ENCODE results near the gene FYB1. TPM values are rescaled to one million over a fixed set of nuclear protein-coding genes. Genes with fewer than 3 reads are reported as not detected.

The FYB1 gene
- total RNA-seq, 1 experiment from 2014 or later = 1.1 TPM

DNA sequence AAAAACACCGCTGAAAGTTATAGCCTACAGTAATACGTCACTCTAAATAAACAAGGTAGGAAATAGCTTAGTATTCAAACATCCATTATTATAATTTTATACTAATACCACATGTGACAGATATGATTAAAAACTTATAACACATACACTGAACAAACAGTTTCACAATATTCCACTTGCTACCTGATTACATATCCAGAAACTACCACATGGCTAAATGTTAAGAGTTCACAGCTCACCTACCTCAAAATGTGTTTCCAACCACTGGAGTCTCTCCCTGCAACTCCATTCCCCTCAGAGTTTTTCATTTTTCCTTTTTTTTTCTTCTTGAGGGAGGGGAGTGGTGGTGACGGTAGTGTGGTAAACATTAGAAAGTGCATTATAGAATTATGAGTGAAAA is 157.3 kb downstream of the FYB1 start:
- H3K79me2 ChIP-seq (ENCODE audit: low read length) = peaks cover 92% of the 10 kb centered on the region
- H3K4me1 ChIP-seq (ENCODE audit: insufficient read depth, low read length) = 0 out of 2 replicates have a peak, but pooled peaks cover 5% of the 10 kb centered on the region
- BruUV-seq (replicated peaks) = no TSS peak
- H3K9ac ChIP-seq (ENCODE audit: low read length) = no peak overlapping the region
- no peak overlapping the region for H3K4me3 ChIP-seq (ENCODE audit: low read length)
- DNase-seq (no peak), ATAC-seq (no peak)
- no peak overlapping the region for H3K4me2 ChIP-seq (ENCODE audit: low read length)
- TF ChIP-seq EZH2 (IDR thresholded peaks at IDR 0.05; ENCODE audit: low read length, unreplicated experiment) (no peak), EZH2phosphoT487 (IDR thresholded peaks at IDR 0.05; ENCODE audit: borderline replicate concordance, low read length) (no peak)
- TF ChIP-seq, protein P1, sequence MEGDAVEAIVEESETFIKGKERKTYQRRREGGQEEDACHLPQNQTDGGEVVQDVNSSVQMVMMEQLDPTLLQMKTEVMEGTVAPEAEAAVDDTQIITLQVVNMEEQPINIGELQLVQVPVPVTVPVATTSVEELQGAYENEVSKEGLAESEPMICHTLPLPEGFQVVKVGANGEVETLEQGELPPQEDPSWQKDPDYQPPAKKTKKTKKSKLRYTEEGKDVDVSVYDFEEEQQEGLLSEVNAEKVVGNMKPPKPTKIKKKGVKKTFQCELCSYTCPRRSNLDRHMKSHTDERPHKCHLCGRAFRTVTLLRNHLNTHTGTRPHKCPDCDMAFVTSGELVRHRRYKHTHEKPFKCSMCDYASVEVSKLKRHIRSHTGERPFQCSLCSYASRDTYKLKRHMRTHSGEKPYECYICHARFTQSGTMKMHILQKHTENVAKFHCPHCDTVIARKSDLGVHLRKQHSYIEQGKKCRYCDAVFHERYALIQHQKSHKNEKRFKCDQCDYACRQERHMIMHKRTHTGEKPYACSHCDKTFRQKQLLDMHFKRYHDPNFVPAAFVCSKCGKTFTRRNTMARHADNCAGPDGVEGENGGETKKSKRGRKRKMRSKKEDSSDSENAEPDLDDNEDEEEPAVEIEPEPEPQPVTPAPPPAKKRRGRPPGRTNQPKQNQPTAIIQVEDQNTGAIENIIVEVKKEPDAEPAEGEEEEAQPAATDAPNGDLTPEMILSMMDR (conservative IDR thresholded peaks at IDR 0.05; ENCODE audit: low read depth, low read length) = no peak
- no peak overlapping the region for H2AFZ ChIP-seq (ENCODE audit: low read length)
- H3K27me3 ChIP-seq (ENCODE audit: low read length) = no peaks in the 10 kb centered on the region
- H3K27ac ChIP-seq (ENCODE audit: low read length) = no peak overlapping the region
- H3F3A ChIP-seq (ENCODE audit: low read length, unreplicated experiment) = no peaks in the 10 kb centered on the region
- ChIA-PET CTCF (no interaction called here), POLR2A (ENCODE audit: unreplicated experiment) (no interaction called here)
- no peaks in the 10 kb centered on the region for H3K9me3 ChIP-seq (ENCODE audit: low read length)
- intact Hi-C loops (cut with micrococcal nuclease) = loop anchor here (5.0 kb wide), 1 partner anchor 45 kb away; no protein-coding TSS in a partner anchor
- H3K9me2 ChIP-seq (replicated peaks; ENCODE audit: low read length) = no peaks in the 10 kb centered on the region
- H4K20me1 ChIP-seq (ENCODE audit: low read length) = peaks cover 4% of the 10 kb centered on the region; the same call in 1 of the 2 replicates
- peaks cover 20% of the 10 kb centered on the region for H3K36me3 ChIP-seq (ENCODE audit: low read depth, low read length)

DNA sequence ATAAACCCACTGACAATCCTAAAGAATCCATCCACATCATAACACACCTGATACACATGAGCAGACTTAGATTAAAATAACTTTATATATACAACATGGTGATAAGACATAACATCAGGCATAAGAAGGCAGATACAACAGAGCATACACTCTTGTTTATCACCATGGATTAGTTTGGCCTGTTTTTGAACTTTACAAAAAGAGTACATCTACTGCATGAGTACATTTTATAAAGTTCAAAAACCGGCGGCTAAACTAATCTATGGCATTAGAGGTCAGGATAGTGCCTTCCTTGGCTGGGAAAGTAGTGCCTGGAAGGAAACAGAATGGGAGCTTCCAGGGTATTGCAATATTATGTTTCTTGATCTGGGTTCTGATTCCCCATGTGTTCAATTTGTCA is 160.3 kb downstream of the FYB1 start:
- TF ChIP-seq, protein P1 (conservative IDR thresholded peaks at IDR 0.05; ENCODE audit: low read depth, low read length) = no peak
- TF ChIP-seq EZH2phosphoT487 (IDR thresholded peaks at IDR 0.05; ENCODE audit: borderline replicate concordance, low read length) (no peak), EZH2 (IDR thresholded peaks at IDR 0.05; ENCODE audit: low read length, unreplicated experiment) (no peak)
- Histone ChIP-seq H4K20me1 (ENCODE audit: low read length) (peaks cover 13% of the 10 kb centered on the region; the same call in 1 of the 2 replicates), H3K27ac (ENCODE audit: low read length) (no peak overlapping the region), H3K9me3 (ENCODE audit: low read length) (no peaks in the 10 kb centered on the region), H3K79me2 (ENCODE audit: low read length) (peaks cover 87% of the 10 kb centered on the region), H3K4me3 (ENCODE audit: low read length) (no peak overlapping the region), H3K4me2 (ENCODE audit: low read length) (no peak overlapping the region), H3F3A (ENCODE audit: low read length, unreplicated experiment) (no peaks in the 10 kb centered on the region), H2AFZ (ENCODE audit: low read length) (no peak overlapping the region), H3K9ac (ENCODE audit: low read length) (no peak overlapping the region), H3K9me2 (replicated peaks; ENCODE audit: low read length) (no peaks in the 10 kb centered on the region), H3K4me1 (ENCODE audit: insufficient read depth, low read length) (peaks cover 8% of the 10 kb centered on the region; the same call in 1 of the 2 replicates), H3K27me3 (ENCODE audit: low read length) (no peaks in the 10 kb centered on the region), H3K36me3 (ENCODE audit: low read depth, low read length) (peaks cover 6% of the 10 kb centered on the region; the same call in 1 of the 2 replicates)
- no peak for ATAC-seq
- DNase-seq = no peak
- POLR2A ChIA-PET (ENCODE audit: unreplicated experiment) = no interaction called here
- no TSS peak for BruUV-seq (replicated peaks)
- intact Hi-C loops (cut with micrococcal nuclease) = no loop called here
- CTCF ChIA-PET = no interaction called here

DNA sequence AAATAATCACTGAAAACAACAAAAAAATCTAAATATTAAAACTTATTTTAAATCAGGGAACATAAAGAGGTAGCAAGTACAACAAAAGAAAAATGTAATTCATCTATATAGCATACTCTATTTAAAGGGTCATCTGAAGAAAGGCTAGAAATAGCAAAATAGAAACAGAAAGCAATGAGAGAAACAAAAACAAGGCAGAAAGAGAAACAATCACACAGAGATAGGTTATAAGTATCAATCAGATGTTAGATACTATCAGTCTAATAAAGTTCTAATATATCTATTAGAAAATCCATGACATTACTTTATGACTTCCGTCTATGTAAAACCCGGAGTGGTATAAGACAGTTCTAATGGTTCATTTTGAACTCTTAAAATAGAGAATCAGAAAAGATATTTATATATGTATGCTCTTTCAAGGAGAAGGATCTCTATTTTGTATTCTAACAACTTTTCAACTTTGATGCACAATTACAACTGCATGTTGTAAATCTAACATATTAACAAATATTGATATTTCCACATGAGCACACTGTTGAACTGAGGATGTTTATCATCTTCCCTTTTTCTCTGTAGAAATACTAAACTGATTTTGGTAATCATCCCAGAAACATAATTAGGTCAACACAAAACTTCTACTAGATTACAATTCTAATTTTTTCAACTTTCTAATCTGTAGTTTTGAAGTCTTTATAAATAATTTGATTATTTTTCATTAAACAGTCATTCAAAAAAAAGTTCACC is 161.0 kb downstream of the FYB1 start:
- Histone ChIP-seq H3K4me2 (ENCODE audit: low read length) (peak overlapping the region; percentile 11; the same call in 1 of the 2 replicates), H3K36me3 (ENCODE audit: low read depth, low read length) (peaks cover 6% of the 10 kb centered on the region; the same call in 1 of the 2 replicates), H3K9me3 (ENCODE audit: low read length) (no peaks in the 10 kb centered on the region), H3F3A (ENCODE audit: low read length, unreplicated experiment) (no peaks in the 10 kb centered on the region), H3K27ac (ENCODE audit: low read length) (no peak overlapping the region), H2AFZ (ENCODE audit: low read length) (no peak overlapping the region), H4K20me1 (ENCODE audit: low read length) (peaks cover 13% of the 10 kb centered on the region; the same call in 1 of the 2 replicates), H3K9ac (ENCODE audit: low read length) (peak overlapping the region; percentile 3; the same call in 1 of the 2 replicates), H3K79me2 (ENCODE audit: low read length) (peaks cover 80% of the 10 kb centered on the region), H3K27me3 (ENCODE audit: low read length) (no peaks in the 10 kb centered on the region), H3K9me2 (replicated peaks; ENCODE audit: low read length) (no peaks in the 10 kb centered on the region), H3K4me3 (ENCODE audit: low read length) (0 out of 2 replicates have a peak overlapping the region, but pooled peaks have one; percentile 5), H3K4me1 (ENCODE audit: insufficient read depth, low read length) (peaks cover 8% of the 10 kb centered on the region; the same call in 1 of the 2 replicates)
- ATAC-seq (no peak), DNase-seq (no peak)
- intact Hi-C loops (cut with micrococcal nuclease) = no loop called here
- POLR2A ChIA-PET (ENCODE audit: unreplicated experiment) = interaction anchor here (0.5 kb wide), 1 partner anchor 56 kb away, joined by 3 read pairs; no protein-coding TSS in a partner anchor
- BruUV-seq (replicated peaks) = no TSS peak
- CTCF ChIA-PET = no interaction called here
- TF ChIP-seq EZH2phosphoT487 (IDR thresholded peaks at IDR 0.05; ENCODE audit: borderline replicate concordance, low read length) = no peak
- no peak for TF ChIP-seq EZH2 (IDR thresholded peaks at IDR 0.05; ENCODE audit: low read length, unreplicated experiment)
- TF ChIP-seq, protein P1 (conservative IDR thresholded peaks at IDR 0.05; ENCODE audit: low read depth, low read length) = no peak

All from PC-3 (cell line).